Measurements from ENCODE around the gene FAM177B. TPM values are rescaled to one million over a fixed set of nuclear protein-coding genes. Genes with fewer than 3 reads are reported as not detected.
"Not testable (repeated sequence)": the region's sequence is repeated elsewhere in the genome, so short reads cannot be mapped to it uniquely, and the experiment has no call there.

The FAM177B gene
- total RNA-seq, 2 donors from 2014 or later, result 0.98 TPM; not detected in 1

GRCh38 chr1:222757646-222758268 is 20.8 kb downstream of the FAM177B start:
- no peak overlapping the region for H3K27ac Mint-ChIP-seq
- no peak for ATAC-seq
- H3K4me1 Mint-ChIP-seq (ENCODE audit: low read depth in 2 of 2), result no peaks in the 10 kb centered on the region

GRCh38 chr1:222759451-222760035 is 22.5 kb downstream of the FAM177B start:
- ATAC-seq (no peak), DNase-seq (ENCODE audit: low spot score) (no peak)
- Mint-ChIP-seq H3K27me3 (peaks cover 25 to 40% of the 10 kb centered on the region in 2 donors), H3K4me1 (ENCODE audit: low read depth in 2 of 2) (no peaks in the 10 kb centered on the region), H3K9me3 (no peaks in the 10 kb centered on the region), H3K36me3 (no peaks in the 10 kb centered on the region), H3K27ac (no peak overlapping the region), H3K4me3 (no peak overlapping the region)

More at GRCh38 chr1:222757646-222758268, 20.8 kb downstream of the FAM177B start:
- no peak overlapping the region for H3K4me3 Mint-ChIP-seq
- no peaks in the 10 kb centered on the region for H3K36me3 Mint-ChIP-seq
- peaks cover 21 to 31% of the 10 kb centered on the region in 2 donors for H3K27me3 Mint-ChIP-seq
- no peaks in the 10 kb centered on the region for H3K9me3 Mint-ChIP-seq
- DNase-seq (ENCODE audit: low spot score), result no peak

- ATAC-seq (no peak), DNase-seq (ENCODE audit: low spot score) (no peak)
- Mint-ChIP-seq H3K27me3 (peaks cover 28 to 34% of the 10 kb centered on the region in 2 donors), H3K27ac (no peak overlapping the region), H3K9me3 (no peaks in the 10 kb centered on the region), H3K36me3 (no peaks in the 10 kb centered on the region), H3K4me1 (ENCODE audit: low read depth in 2 of 2) (no peaks in the 10 kb centered on the region), H3K4me3 (no peak overlapping the region)
These were observed 24.1 kb downstream of the FAM177B start for GRCh38 chr1:222761083-222761482.

GRCh38 chr1:222762178-222762577 is 25.2 kb downstream of the FAM177B start:
- ATAC-seq; H3K4me3 Mint-ChIP-seq; DNase-seq (ENCODE audit: low spot score); H3K9me3 Mint-ChIP-seq; H3K27ac Mint-ChIP-seq; H3K4me1 Mint-ChIP-seq (ENCODE audit: low read depth in 2 of 2); H3K36me3 Mint-ChIP-seq: not testable (repeated sequence)
- peaks cover 24 to 28% of the 10 kb centered on the region in 2 donors for H3K27me3 Mint-ChIP-seq

GRCh38 chr1:222767152-222767571 is 30.2 kb downstream of the FAM177B start:
- no peak overlapping the region for H3K27ac Mint-ChIP-seq

GRCh38 chr1:222768592-222768991 is 31.6 kb downstream of the FAM177B start:
- peaks cover 12 to 22% of the 10 kb centered on the region in 2 donors for H3K27me3 Mint-ChIP-seq
- peaks cover 11% of the 10 kb centered on the region for H3K36me3 Mint-ChIP-seq
- H3K27ac Mint-ChIP-seq, result peak overlapping the region in 1 of 2 donors; percentile 31
- no peak overlapping the region for H3K4me3 Mint-ChIP-seq
- H3K9me3 Mint-ChIP-seq, result peaks cover 10% of the 10 kb centered on the region
- H3K4me1 Mint-ChIP-seq (ENCODE audit: low read depth in 2 of 2), result peaks cover 25 to 28% of the 10 kb centered on the region in 2 donors
- ATAC-seq (no peak), DNase-seq (ENCODE audit: low spot score) (no peak)

More at GRCh38 chr1:222767152-222767571, 30.2 kb downstream of the FAM177B start:
- Mint-ChIP-seq H3K36me3 (peaks cover 11% of the 10 kb centered on the region), H3K4me1 (ENCODE audit: low read depth in 2 of 2) (peaks cover 12 to 14% of the 10 kb centered on the region in 2 donors), H3K4me3 (no peak overlapping the region), H3K9me3 (peaks cover 10% of the 10 kb centered on the region), H3K27me3 (peaks cover 13 to 27% of the 10 kb centered on the region in 2 donors)
- ATAC-seq, result peak; percentile 65 to 69
- DNase-seq (ENCODE audit: low spot score), result no peak

GRCh38 chr1:222769181-222769580 is 32.2 kb downstream of the FAM177B start:
- ATAC-seq (no peak), DNase-seq (ENCODE audit: low spot score) (no peak)
- Mint-ChIP-seq H3K4me1 (ENCODE audit: low read depth in 2 of 2) (peaks cover 25 to 28% of the 10 kb centered on the region in 2 donors), H3K9me3 (peaks cover 10% of the 10 kb centered on the region), H3K27ac (peak overlapping the region in 1 of 2 donors; percentile 31), H3K36me3 (peaks cover 11% of the 10 kb centered on the region), H3K4me3 (no peak overlapping the region), H3K27me3 (peaks cover 11 to 16% of the 10 kb centered on the region in 2 donors)

GRCh38 chr1:222769971-222770620 is 33.1 kb downstream of the FAM177B start:
- Mint-ChIP-seq H3K36me3 (peaks cover 11% of the 10 kb centered on the region), H3K4me3 (no peak overlapping the region), H3K27me3 (peaks cover 9 to 23% of the 10 kb centered on the region in 2 donors), H3K9me3 (peaks cover 10% of the 10 kb centered on the region), H3K4me1 (ENCODE audit: low read depth in 2 of 2) (peaks cover 25 to 28% of the 10 kb centered on the region in 2 donors), H3K27ac (peak overlapping the region in 1 of 2 donors; percentile 44)
- DNase-seq (ENCODE audit: low spot score) (no peak), ATAC-seq (no peak)

GRCh38 chr1:222772996-222773379 is 36.0 kb downstream of the FAM177B start:
- Mint-ChIP-seq H3K27ac (peak overlapping the region; percentile 53 to 74), H3K27me3 (peaks cover 9 to 23% of the 10 kb centered on the region in 2 donors), H3K4me1 (ENCODE audit: low read depth in 2 of 2) (peaks cover 17 to 20% of the 10 kb centered on the region in 2 donors), H3K9me3 (peaks cover 10% of the 10 kb centered on the region), H3K4me3 (peak overlapping the region; percentile 59), H3K36me3 (peaks cover 11% of the 10 kb centered on the region)
- ATAC-seq (peak; percentile 60 to 71), DNase-seq (ENCODE audit: low spot score) (no peak)

- H3K9me3 Mint-ChIP-seq, result no peaks in the 10 kb centered on the region
- no peak overlapping the region for H3K4me3 Mint-ChIP-seq
- H3K36me3 Mint-ChIP-seq, result no peaks in the 10 kb centered on the region
- ATAC-seq (no peak), DNase-seq (ENCODE audit: low spot score) (no peak)
- H3K27me3 Mint-ChIP-seq, result peaks cover 19 to 21% of the 10 kb centered on the region in 2 donors
- peaks cover 11 to 12% of the 10 kb centered on the region in 2 donors for H3K4me1 Mint-ChIP-seq (ENCODE audit: low read depth in 2 of 2)
- H3K27ac Mint-ChIP-seq, result no peak overlapping the region
These were observed 40.5 kb downstream of the FAM177B start for GRCh38 chr1:222777463-222777862.

GRCh38 chr1:222777977-222778376 is 41.0 kb downstream of the FAM177B start:
- H3K4me3 Mint-ChIP-seq, result no peak overlapping the region
- peaks cover 21% of the 10 kb centered on the region in 2 donors for H3K27me3 Mint-ChIP-seq
- H3K36me3 Mint-ChIP-seq, result no peaks in the 10 kb centered on the region
- H3K27ac Mint-ChIP-seq, result no peak overlapping the region
- no peaks in the 10 kb centered on the region for H3K9me3 Mint-ChIP-seq
- no peak for ATAC-seq
- no peak for DNase-seq (ENCODE audit: low spot score)
- H3K4me1 Mint-ChIP-seq (ENCODE audit: low read depth in 2 of 2), result peaks cover 6 to 7% of the 10 kb centered on the region in 2 donors

GRCh38 chr1:222781251-222781650 is 44.2 kb downstream of the FAM177B start:
- no peaks in the 10 kb centered on the region for H3K4me1 Mint-ChIP-seq (ENCODE audit: low read depth in 2 of 2)
- no peak overlapping the region for H3K4me3 Mint-ChIP-seq
- DNase-seq (ENCODE audit: low spot score) (no peak), ATAC-seq (no peak)
- peaks cover 31 to 33% of the 10 kb centered on the region in 2 donors for H3K27me3 Mint-ChIP-seq
- no peaks in the 10 kb centered on the region for H3K9me3 Mint-ChIP-seq
- no peaks in the 10 kb centered on the region for H3K36me3 Mint-ChIP-seq
- no peak overlapping the region for H3K27ac Mint-ChIP-seq

- Mint-ChIP-seq H3K27me3 (peaks cover 37 to 41% of the 10 kb centered on the region in 2 donors), H3K9me3 (no peaks in the 10 kb centered on the region), H3K27ac (no peak overlapping the region), H3K4me3 (no peak overlapping the region), H3K4me1 (ENCODE audit: low read depth in 2 of 2) (no peaks in the 10 kb centered on the region), H3K36me3 (no peaks in the 10 kb centered on the region)
- ATAC-seq, result no peak
- no peak for DNase-seq (ENCODE audit: low spot score)
These were observed 46.0 kb downstream of the FAM177B start for GRCh38 chr1:222783051-222783450.

GRCh38 chr1:222784371-222784770 is 47.4 kb downstream of the FAM177B start:
- no peak for ATAC-seq
- no peak for DNase-seq (ENCODE audit: low spot score)
- peaks cover 37 to 41% of the 10 kb centered on the region in 2 donors for H3K27me3 Mint-ChIP-seq
- H3K9me3 Mint-ChIP-seq, result no peaks in the 10 kb centered on the region
- H3K27ac Mint-ChIP-seq, result no peak overlapping the region
- H3K36me3 Mint-ChIP-seq, result no peaks in the 10 kb centered on the region
- no peaks in the 10 kb centered on the region for H3K4me1 Mint-ChIP-seq (ENCODE audit: low read depth in 2 of 2)
- no peak overlapping the region for H3K4me3 Mint-ChIP-seq
